NCI-H774 (cell line): ENCODE results near the gene LRRC37A.
"Not testable (repeated sequence)": the region's sequence is repeated elsewhere in the genome, so short reads cannot be mapped to it uniquely, and the experiment has no call there.

ENCODE experiments used
- DNase-seq: peaks from one replicate; lab custom pipeline; 2025; lab: John Stamatoyannopoulos, UW

Gene LRRC37A

DNA sequence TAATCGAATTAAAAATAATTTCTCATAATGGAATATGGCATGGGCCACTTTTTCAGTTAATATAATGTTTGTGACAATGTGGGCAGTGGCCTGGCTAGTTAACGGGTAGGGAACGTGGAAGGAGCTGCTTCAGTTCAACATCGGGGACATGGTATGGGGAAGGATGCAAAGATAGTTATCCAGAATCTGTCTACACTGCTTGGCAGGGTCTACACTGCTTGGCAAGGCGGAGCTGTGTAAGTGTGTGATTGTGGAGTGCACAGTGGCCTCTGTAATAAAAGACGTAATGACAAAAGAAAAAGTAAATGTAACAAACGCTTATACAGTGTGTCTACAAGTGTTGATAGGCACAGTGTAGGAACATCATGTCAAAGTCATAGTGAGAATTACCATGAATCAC, 7.3 kb upstream of the LRRC37A start:
- not testable (repeated sequence) for DNase-seq

DNA sequence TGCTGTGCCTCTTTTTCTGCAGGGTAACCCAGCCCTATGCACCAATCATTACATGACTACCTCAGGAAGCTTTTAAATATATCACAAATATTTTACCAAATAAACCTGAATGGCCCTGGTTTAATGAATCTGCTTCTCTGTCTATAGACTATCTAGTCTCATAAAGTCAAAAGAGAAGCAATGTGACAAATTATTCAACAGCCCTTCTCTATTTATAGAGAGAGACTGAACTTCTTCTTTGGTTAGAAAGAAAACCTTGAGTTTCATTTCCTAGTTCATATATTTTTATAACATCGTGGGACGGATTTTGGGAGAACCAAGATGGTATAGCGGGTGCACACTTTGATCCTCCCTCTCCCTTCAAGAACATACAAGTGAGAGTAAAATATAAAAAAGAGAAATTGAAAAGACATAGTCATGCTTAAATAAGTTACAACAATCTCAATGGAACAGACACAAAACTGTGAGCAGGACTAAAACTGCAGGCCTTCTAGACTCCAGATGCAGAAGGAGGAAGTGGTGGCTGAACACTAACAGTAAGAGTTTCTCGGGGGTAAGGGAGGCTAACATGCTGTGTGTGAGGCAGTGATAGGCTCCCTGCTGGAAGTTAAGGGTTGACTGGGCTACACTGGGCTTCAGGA, 3.9 kb upstream of the LRRC37A start:
- DNase-seq, result not testable (repeated sequence)

DNA sequence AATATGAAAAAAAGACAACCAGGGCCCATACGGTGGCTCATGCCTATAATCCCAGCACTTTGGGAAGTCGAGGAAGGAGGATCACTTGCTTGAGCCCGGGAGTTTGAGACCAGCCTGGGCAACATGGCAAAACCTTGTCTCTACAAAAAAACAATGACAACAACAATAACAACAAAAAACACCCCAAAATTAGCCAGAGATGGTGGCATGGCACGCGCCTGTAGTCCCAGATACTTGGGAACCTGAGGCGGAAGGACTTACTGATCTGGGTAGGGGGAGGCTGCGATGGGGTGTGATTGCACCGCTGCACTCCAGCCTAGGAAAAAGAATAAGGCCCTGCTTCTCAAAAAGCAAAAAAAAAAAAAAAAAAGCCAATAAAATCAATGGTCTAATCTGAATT, 3.3 kb upstream of the LRRC37A start:
- not testable (repeated sequence) for DNase-seq

DNA sequence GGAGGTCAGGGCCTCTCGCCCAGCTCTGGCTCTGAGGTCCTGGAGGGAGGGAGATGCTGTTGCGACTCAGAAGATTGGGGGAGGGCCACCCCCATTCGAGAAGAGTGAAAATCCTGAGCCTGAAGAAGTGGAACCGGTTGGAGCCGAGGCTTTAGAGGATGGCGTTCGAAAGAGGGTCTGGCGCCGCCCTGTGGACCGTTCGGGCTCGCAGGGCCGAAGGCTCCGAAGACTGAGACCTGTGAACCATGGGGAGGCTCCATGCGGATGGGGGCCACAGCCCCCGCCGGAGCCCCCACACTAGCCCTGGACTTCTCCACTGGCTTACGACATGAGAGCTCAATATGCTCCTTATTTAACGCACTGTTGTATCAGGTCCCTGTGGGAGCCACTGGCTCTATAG, 46.3 kb downstream of the LRRC37A start:
- not testable (repeated sequence) for DNase-seq

DNA sequence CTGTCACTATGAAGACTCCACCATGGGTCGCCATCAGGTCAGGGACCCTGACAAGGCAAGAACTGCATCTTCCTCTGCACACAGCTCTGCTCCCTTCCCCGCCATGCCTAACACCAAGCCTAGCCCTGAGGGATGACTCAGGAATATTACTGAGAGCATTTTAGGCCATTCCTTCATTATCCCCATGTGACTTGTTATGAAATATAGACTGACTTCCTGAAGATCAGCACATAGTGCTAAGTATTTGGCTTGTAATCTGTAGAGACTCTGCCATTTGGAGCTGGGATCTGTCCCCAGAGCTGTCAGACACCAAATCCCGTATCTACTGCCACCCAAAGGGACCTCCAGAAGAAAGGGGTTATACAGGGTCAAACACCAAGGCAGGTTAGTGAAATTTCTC, 47.2 kb downstream of the LRRC37A start:
- DNase-seq, result not testable (repeated sequence)

DNA sequence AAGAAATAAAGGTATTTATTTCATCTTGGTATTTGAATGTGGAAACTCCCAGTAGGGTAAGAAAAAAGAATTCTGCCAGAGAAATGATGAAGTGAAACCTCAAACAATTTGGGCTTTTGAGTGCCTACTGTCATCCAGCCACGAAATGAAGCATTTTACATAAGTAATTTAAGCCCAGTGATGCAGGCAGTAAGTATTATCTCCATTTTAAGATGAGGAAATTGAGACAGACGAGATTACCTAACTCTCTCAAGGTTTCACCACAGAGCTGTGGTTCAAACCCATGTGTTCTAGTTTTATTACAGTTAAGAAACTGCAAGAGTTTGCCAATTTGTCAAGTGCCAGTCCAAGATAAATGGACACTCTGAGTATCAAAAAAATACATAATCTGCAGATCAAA, 53.4 kb downstream of the LRRC37A start:
- DNase-seq, result not testable (repeated sequence)

DNA sequence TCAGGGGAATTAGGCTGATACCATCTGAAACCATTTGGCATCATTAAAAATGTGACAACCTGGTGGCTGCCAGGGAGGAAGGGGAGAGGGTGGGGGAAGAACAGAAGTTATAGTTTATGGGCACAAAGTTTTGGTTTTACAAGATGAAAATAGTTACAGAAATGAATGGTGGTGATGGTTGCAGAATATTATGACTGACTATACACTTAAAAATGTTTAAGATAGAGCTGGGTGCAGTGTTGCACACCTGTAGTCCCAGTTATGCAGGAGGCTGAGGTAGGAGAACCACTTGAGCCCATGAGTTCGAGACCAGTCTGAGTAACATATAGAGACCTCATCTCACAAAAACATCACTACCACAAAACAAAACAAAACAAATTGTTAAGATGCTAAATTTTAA, 54.1 kb downstream of the LRRC37A start:
- DNase-seq, result not testable (repeated sequence)

DNA sequence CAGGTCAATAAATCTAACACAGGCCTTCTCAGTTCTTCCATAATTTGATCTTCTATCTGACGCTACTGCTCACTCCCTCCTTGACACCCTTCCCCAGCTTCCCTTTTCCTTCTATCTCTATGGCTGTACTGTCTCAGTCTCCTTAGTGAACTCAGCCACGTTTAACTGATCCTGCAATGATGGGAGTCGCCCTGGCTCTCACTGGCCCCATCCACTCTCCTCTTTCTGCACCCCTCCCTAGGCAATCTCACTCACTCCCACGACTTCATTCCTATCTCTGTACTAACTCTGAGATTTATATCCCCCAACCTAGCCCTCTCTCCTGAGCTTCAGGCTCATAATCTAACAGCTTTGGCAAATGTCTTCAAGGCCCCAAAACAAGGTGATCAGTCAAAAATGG, 58.9 kb downstream of the LRRC37A start:
- DNase-seq, result not testable (repeated sequence)

DNA sequence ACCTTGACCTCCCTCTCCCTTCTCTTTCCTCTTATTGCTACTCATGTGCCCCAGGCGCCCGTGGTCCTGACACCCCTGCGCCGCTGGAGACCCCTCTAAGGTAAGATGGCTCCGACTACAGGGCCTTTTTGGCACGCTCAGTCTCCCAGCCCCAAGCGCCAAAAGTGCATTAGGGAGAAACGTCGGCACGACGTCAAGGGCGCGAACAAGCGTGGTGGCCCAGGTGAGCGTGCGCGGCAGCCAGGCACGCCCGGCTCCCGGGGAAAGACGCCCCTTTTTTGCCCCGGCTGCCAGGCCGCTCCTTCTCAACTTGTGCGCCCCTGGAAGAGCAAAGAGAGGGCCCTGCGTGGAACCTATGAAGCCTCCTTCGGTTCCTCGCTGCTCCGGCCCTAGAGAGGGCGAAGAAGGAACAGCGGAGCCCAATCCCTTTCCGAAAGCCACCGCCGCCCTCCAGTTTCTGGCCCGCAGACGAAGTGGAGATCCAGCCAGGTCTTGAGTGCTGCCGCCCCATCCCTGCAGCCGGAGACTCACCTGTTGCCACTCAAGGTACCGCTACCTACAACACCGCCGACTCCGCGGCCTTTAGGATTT, 66.3 kb downstream of the LRRC37A start:
- not testable (repeated sequence) for DNase-seq

DNA sequence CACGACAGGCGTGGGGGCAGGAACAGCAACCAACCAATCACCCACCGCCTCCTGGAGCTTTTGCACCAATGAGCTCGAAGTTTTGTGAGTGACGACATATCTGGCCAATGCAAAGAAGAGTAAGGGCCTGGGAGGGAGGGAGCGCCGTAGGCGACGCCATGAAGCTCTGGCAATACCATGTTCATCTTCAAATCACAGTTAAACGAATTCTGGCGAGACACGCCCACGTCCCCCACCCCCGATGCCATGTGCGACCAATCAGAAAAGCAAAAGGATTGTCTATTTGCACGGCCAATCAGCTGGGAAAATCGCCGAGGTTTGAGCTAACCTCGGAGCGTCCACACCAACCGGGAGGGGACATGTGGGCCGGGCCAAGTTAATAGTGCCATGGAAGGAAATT, 66.8 kb downstream of the LRRC37A start, which contains the start of gene ARL17B:
ARL17B (minus strand) TSS at position 12 of the 400 bp plus-strand sequence. CDS start 3,369 bp downstream, outside the sequence.
- not testable (repeated sequence) for DNase-seq

DNA sequence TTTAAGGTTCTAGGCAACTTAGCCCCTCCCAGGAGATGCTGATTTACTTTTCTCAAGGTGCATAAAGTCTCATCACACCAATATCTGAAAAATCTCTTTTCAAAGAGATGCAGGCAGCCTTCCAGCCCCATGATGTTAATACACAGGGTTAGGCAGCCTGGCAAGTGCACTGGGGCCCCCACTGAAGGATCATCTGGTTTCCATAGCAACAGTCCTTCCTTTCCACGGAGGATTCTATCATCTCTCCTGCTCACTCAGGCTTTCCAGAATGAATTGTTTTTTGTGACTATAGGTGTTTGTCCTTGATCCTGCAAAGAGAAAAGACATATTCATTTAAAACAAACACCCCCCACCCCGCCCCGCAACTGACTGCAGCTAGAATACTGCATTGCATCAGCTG, 72.6 kb downstream of the LRRC37A start:
- DNase-seq, result not testable (repeated sequence)

DNA sequence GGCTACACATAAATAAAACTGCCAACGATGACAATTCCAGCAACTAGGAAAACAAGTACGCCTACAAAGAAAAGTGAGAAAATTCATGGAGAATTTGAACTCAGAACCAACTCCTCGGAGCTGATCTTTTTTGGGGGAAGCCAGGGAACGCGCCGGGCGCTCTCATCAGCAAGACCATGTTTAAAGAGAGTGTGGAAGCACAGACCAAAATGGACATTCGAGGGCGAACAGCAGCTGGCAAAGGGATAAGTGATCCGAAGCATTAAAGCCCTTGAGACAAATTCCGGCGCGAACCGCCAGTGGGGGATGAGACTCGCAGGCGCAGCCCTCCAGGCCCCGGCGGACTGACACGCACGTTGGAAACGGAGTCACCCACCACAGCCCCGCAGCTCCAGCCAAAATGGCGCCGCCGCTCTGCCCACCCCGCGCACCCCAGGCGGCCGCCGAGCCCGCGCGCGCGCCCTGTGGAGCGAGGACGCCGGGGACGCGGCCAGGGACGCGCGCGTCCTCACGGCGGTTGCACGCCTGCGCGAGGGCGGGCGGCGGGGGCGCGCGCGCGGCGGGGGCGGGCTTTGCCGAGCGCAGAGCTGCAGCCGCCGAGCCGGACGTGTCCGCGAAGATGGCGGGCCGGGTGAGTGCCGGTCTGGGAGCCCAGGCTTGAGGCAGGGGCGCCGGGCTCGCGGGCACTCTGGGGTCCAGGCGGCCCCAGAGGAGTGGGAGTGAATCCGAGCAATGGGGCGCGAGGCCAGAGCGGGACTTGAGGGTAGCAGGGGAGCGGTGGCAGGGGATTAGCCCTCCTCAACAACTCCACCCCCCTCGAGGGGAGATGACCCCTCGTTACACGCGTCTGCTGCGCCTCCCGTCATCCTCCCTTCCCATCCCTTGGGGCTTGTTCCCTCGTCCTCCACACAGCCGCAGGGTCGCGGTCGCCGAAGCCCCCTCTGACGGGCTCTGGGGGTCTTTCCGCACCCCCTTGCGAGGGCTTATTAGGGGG, 77.6 kb downstream of the LRRC37A start:
- not testable (repeated sequence) for DNase-seq

DNA sequence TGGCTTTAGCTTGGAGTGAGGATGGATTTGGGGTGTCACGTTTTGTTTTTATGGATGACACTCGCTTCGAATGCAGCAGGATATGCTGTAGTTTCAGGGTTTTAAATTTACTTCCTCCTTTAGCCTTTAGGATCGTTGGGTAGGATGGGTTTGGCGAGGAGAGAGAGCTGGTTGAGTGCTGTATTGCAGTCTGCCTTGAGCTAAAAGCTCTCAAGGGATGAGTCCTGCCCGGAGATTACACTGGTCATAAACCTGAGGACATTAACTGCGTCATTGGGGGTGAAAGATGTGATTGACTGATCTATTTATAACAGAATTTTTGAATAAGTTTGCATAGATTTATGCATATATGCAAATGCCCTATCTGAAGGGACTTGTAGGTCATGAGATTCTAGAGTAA, 78.5 kb downstream of the LRRC37A start:
- not testable (repeated sequence) for DNase-seq

DNA sequence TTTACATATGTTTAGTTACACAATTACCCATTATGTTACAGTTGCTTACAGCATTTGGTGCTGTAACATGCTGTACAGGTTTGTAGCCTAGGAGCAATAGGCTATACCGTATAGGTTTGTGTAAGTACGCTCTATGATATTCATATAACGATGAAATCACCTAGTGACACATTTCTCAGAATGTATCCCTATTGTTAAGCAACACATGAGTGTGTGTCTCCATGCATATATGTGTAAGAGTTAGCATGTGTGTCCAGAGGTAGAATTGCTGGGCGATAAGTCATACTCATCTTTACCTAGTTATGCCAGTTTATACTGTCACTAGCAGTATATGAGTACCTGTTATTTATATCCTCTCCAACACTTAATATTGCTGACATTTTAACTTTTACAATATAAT, 88.2 kb downstream of the LRRC37A start:
- DNase-seq, result not testable (repeated sequence)

DNA sequence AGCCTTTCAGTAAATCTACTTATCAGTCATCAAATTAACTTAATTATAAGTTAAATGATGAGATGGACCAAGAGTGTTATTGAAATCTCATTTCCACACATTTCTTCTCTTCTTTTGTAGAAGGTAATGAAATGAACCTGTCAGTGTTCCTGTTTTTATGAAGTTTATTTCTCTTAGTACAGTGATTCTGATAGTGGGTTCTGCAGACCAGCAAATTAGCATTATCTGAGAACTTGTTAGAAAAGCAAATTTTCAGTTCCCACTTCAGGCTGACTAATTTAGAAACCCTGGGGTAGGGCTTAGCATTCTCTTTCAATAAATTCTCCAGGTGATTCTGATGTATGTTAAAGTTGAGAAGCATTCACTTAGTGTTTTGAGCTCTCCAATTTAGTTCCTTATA, 90.6 kb downstream of the LRRC37A start:
- not testable (repeated sequence) for DNase-seq
